Measurements from ENCODE around the gene EFCAB14.
A peak's percentile ranks its signal among the peaks of the same experiment; 100 is the strongest.
"Not testable (repeated sequence)": the region's sequence is repeated elsewhere in the genome, so short reads cannot be mapped to it uniquely, and the experiment has no call there.

EFCAB14 gene
- 128 to 185 reads per million in 2 experiments for total RNA-seq

GRCh38 chr1:46718727-46719622 is at the start of gene EFCAB14:
Gene EFCAB14, minus strand, starts transcription at chr1:46719114. Its CDS starts 1,027 bp downstream, at chr1:46718087.
- peak; percentile 99 for DNase-seq (ENCODE audit: low read depth)

- no peak for DNase-seq (ENCODE audit: low read depth)
Measured at GRCh38 chr1:46768445-46768844, 49.5 kb upstream of the EFCAB14 start.

- no peak for DNase-seq (ENCODE audit: low read depth)
Measured at GRCh38 chr1:46767649-46768282, 48.9 kb upstream of the EFCAB14 start.

- no peak for DNase-seq (ENCODE audit: low read depth)
Measured at GRCh38 chr1:46764402-46764801, 45.5 kb upstream of the EFCAB14 start.

- no peak for DNase-seq (ENCODE audit: low read depth)
Measured at GRCh38 chr1:46761740-46762139, 42.8 kb upstream of the EFCAB14 start.

GRCh38 chr1:46760558-46761166 is 41.7 kb upstream of the EFCAB14 start:
- no peak for DNase-seq (ENCODE audit: low read depth)

- no peak for DNase-seq (ENCODE audit: low read depth)
Measured at GRCh38 chr1:46757956-46758528, 39.1 kb upstream of the EFCAB14 start.

GRCh38 chr1:46757247-46757955 is 38.5 kb upstream of the EFCAB14 start:
- DNase-seq (ENCODE audit: low read depth): no peak

- DNase-seq (ENCODE audit: low read depth): no peak
Measured at GRCh38 chr1:46755121-46755520, 36.2 kb upstream of the EFCAB14 start.

GRCh38 chr1:46754707-46755106 is 35.8 kb upstream of the EFCAB14 start:
- not testable (repeated sequence) for DNase-seq (ENCODE audit: low read depth)

- DNase-seq (ENCODE audit: low read depth): no peak
Measured at GRCh38 chr1:46753985-46754384, 35.1 kb upstream of the EFCAB14 start.

- no peak for DNase-seq (ENCODE audit: low read depth)
Measured at GRCh38 chr1:46749921-46750404, 31.0 kb upstream of the EFCAB14 start.

- no peak for DNase-seq (ENCODE audit: low read depth)
Measured at GRCh38 chr1:46749404-46749803, 30.5 kb upstream of the EFCAB14 start.

- no peak for DNase-seq (ENCODE audit: low read depth)
Measured at GRCh38 chr1:46747683-46748288, 28.9 kb upstream of the EFCAB14 start.

- no peak for DNase-seq (ENCODE audit: low read depth)
Measured at GRCh38 chr1:46742069-46742468, 23.2 kb upstream of the EFCAB14 start.

GRCh38 chr1:46735708-46736324 is 16.9 kb upstream of the EFCAB14 start:
- DNase-seq (ENCODE audit: low read depth): no peak

GRCh38 chr1:46728327-46728873 is 9.5 kb upstream of the EFCAB14 start:
- not testable (repeated sequence) for DNase-seq (ENCODE audit: low read depth)

- no peak for DNase-seq (ENCODE audit: low read depth)
Measured at GRCh38 chr1:46725736-46726108, 6.8 kb upstream of the EFCAB14 start.

GRCh38 chr1:46724991-46725735 is 6.2 kb upstream of the EFCAB14 start:
- DNase-seq (ENCODE audit: low read depth): peak; percentile 51

- no peak for DNase-seq (ENCODE audit: low read depth)
Measured at GRCh38 chr1:46723901-46724300, 5.0 kb upstream of the EFCAB14 start.
